Right atrium auricular region (tissue), 2 donors: ENCODE data around the gene CEACAM4. TPM values are rescaled to one million over a fixed set of nuclear protein-coding genes. Genes with fewer than 3 reads are reported as not detected.
"Not testable (repeated sequence)": the region's sequence is repeated elsewhere in the genome, so short reads cannot be mapped to it uniquely, and the experiment has no call there.

ENCODE experiments used
- DNase-seq: peaks from one replicate; pipeline ENCODE4 v3.0.0-alpha.2; 2019; ENCODE audit warnings: low spot score
- H3K27ac ChIP-seq, 2 donors: fragments of 200-600 bp; sonication (generic); 1 replicate in 1 of 2; 2 replicates in 1 of 2; pipeline ENCODE4 v1.5.1; 2016 to 2019
- H3K27me3 ChIP-seq, 2 donors: fragments of 200-600 bp; sonication (generic); one replicate each; pipeline versions ENCODE4 v1.5.1 to v1.6.0; 2017 to 2019
- H3K36me3 ChIP-seq: fragments of 200-600 bp; sonication (generic); one replicate; pipeline ENCODE4 v1.5.1; 2016
- H3K4me1 ChIP-seq, 2 donors: fragments of 200-600 bp; sonication (generic); one replicate each; pipeline versions ENCODE4 v1.5.1 to v1.6.0; 2017 to 2019
- H3K4me3 ChIP-seq, 2 donors: fragments of 200-600 bp; sonication (generic); 1 replicate in 1 of 2; 2 replicates in 1 of 2; pipeline ENCODE4 v1.5.1; 2017 to 2019; ENCODE audit warnings: mild to moderate bottlenecking in 1 of 2, moderate library complexity in 1 of 2
- H3K9me3 ChIP-seq, 2 donors: fragments of 200-600 bp; sonication (generic); one replicate each; pipeline ENCODE4 v1.5.1; 2019
- CTCF ChIP-seq, 2 donors: fragments of 200-600 bp; sonication (generic); IDR thresholded peaks; one replicate each; pipeline ENCODE4 v1.5.1; 2019; ENCODE audit warnings: antibody characterized with exemption in 2 of 2
- total RNA-seq, 2 donors: library from RNA; depleted of rRNA; stranded (reverse); fragments of >200 nt; gene quantifications; one replicate each; pipeline ENCODE4 v1.1.0, GENCODE V29; 2016

Gene CEACAM4
- total RNA-seq, 2 donors from 2014 or later: 0.67 TPM; not detected in 1

GRCh38 chr19:41584931-41585330 is 41.9 kb downstream of the CEACAM4 start:
- TF ChIP-seq CTCF (IDR thresholded peaks at IDR 0.05): no peak
- H3K4me3 ChIP-seq: no peak overlapping the region
- peaks cover 0 to 15% of the 10 kb centered on the region in 2 donors for H3K9me3 ChIP-seq
- no peaks in the 10 kb centered on the region for H3K4me1 ChIP-seq
- no peak for DNase-seq
- no peak overlapping the region for H3K27ac ChIP-seq
- no peaks in the 10 kb centered on the region for H3K36me3 ChIP-seq
- H3K27me3 ChIP-seq: no peaks in the 10 kb centered on the region

GRCh38 chr19:41584260-41584810 is 42.5 kb downstream of the CEACAM4 start:
- no peak for DNase-seq
- H3K4me1 ChIP-seq: no peaks in the 10 kb centered on the region
- no peak overlapping the region for H3K27ac ChIP-seq
- no peaks in the 10 kb centered on the region for H3K36me3 ChIP-seq
- H3K4me3 ChIP-seq: no peak overlapping the region
- peaks cover 0 to 15% of the 10 kb centered on the region in 2 donors for H3K9me3 ChIP-seq
- no peaks in the 10 kb centered on the region for H3K27me3 ChIP-seq
- no peak for TF ChIP-seq CTCF (IDR thresholded peaks at IDR 0.05)

DNA sequence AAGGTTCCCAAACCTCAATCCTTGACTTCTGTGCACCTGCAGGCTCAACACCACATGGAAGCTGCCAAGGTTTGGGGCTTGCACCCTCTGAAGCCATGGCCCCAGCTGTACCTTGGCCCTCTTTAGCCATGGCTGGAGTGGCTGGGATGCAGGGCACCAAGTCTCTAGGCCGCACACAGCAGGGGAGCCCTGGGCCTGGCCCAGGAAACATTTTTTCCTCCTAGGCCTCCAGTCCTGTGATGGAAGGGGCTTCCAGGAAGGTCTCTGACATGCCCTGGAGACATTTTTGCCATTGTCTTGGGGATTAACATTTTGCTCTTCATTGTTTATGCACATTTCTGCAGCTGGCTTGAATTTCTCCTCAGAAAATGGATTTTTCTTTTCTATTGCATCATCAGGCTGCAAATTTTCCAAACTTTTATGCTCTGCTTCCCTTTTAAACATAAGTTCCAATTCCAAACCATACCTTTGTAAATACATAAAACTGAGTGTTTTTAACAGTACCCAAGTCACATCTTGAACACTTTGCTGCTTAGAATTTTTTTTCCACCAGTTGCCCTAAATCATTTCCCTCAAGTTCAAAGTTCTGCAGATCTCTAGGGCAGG is 44.2 kb downstream of the CEACAM4 start:
- peaks cover 0 to 15% of the 10 kb centered on the region in 2 donors for H3K9me3 ChIP-seq
- not testable (repeated sequence) for H3K4me1 ChIP-seq, H3K36me3 ChIP-seq, H3K27me3 ChIP-seq, DNase-seq, H3K4me3 ChIP-seq, H3K27ac ChIP-seq

GRCh38 chr19:41581068-41581467 is 45.8 kb downstream of the CEACAM4 start:
- not testable (repeated sequence) for H3K4me3 ChIP-seq, H3K4me1 ChIP-seq, H3K27ac ChIP-seq, DNase-seq, H3K27me3 ChIP-seq, H3K36me3 ChIP-seq
- H3K9me3 ChIP-seq: peaks cover 0 to 15% of the 10 kb centered on the region in 2 donors

- Histone ChIP-seq H3K4me3 (no peak overlapping the region), H3K27ac (no peak overlapping the region), H3K4me1 (no peaks in the 10 kb centered on the region), H3K9me3 (peaks cover 0 to 15% of the 10 kb centered on the region in 2 donors), H3K36me3 (no peaks in the 10 kb centered on the region), H3K27me3 (no peaks in the 10 kb centered on the region)
- DNase-seq: no peak
- TF ChIP-seq CTCF (IDR thresholded peaks at IDR 0.05): no peak
Measured at GRCh38 chr19:41578886-41579285, 48.0 kb downstream of the CEACAM4 start.

DNA sequence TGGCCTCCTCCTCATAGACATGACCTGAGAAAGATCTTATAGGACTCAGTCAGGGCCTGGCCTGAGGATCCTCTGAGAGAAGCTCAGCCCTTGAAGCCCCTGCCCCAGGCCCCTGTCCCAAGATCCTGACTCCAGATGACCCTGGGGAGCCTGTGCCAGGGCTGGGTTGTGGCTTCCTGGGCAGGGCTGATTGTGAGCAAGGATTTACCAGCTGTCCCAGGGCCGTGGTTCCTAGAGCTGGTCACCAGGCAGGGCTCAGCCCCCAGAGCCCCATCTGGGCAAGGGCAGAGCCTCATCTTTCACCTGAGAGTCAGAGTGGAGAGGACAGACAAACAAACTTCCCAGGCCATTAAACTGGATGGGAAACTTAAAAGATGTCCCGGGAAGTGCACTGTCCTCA is 49.0 kb downstream of the CEACAM4 start:
- no peak for TF ChIP-seq CTCF (IDR thresholded peaks at IDR 0.05)
- Histone ChIP-seq H3K27ac (no peak overlapping the region), H3K4me3 (no peak overlapping the region), H3K4me1 (no peaks in the 10 kb centered on the region), H3K36me3 (no peaks in the 10 kb centered on the region), H3K9me3 (peaks cover 0 to 15% of the 10 kb centered on the region in 2 donors), H3K27me3 (no peaks in the 10 kb centered on the region)
- no peak for DNase-seq
